ENCODE data around the gene CELF2.

Gene CELF2

GRCh38 chr10:11143242-11143641 is 125.6 kb downstream of the CELF2 start:
- H3K9ac ChIP-seq (ENCODE audit: low read length), result no peak overlapping the region
- no peaks in the 10 kb centered on the region for H3K9me3 ChIP-seq (ENCODE audit: low read length)
- H3K27ac ChIP-seq (ENCODE audit: low read depth, low read length), result no peak overlapping the region
- H3K36me3 ChIP-seq (ENCODE audit: insufficient read depth, low read length), result no peaks in the 10 kb centered on the region
- H3K27me3 ChIP-seq (ENCODE audit: control insufficient read depth in 1 of 2, insufficient read depth in 2 of 2, low read length in 2 of 2), result no peaks in the 10 kb centered on the region
- peaks cover 40% of the 10 kb centered on the region for H3K4me1 ChIP-seq (ENCODE audit: insufficient read depth, low read length)
- H3K4me3 ChIP-seq (ENCODE audit: low read depth in 1 of 2, low read length in 2 of 2), result no peak overlapping the region

- Histone ChIP-seq H3K9me3 (ENCODE audit: low read length) (no peaks in the 10 kb centered on the region), H3K4me3 (ENCODE audit: low read depth in 1 of 2, low read length in 2 of 2) (no peak overlapping the region), H3K27me3 (ENCODE audit: control insufficient read depth in 1 of 2, insufficient read depth in 2 of 2, low read length in 2 of 2) (no peaks in the 10 kb centered on the region), H3K36me3 (ENCODE audit: insufficient read depth, low read length) (no peaks in the 10 kb centered on the region), H3K4me1 (ENCODE audit: insufficient read depth, low read length) (peaks cover 40% of the 10 kb centered on the region), H3K27ac (ENCODE audit: low read depth, low read length) (no peak overlapping the region), H3K9ac (ENCODE audit: low read length) (no peak overlapping the region)
Measured at GRCh38 chr10:11144626-11145494, 127.2 kb downstream of the CELF2 start.

- Histone ChIP-seq H3K36me3 (ENCODE audit: insufficient read depth, low read length) (no peaks in the 10 kb centered on the region), H3K27ac (ENCODE audit: low read depth, low read length) (no peak overlapping the region), H3K9me3 (ENCODE audit: low read length) (no peaks in the 10 kb centered on the region), H3K4me3 (ENCODE audit: low read depth in 1 of 2, low read length in 2 of 2) (no peak overlapping the region), H3K9ac (ENCODE audit: low read length) (no peak overlapping the region), H3K27me3 (ENCODE audit: control insufficient read depth in 1 of 2, insufficient read depth in 2 of 2, low read length in 2 of 2) (no peaks in the 10 kb centered on the region), H3K4me1 (ENCODE audit: insufficient read depth, low read length) (peaks cover 44% of the 10 kb centered on the region)
Measured at GRCh38 chr10:11145495-11145855, 127.8 kb downstream of the CELF2 start.

- Histone ChIP-seq H3K27me3 (ENCODE audit: control insufficient read depth in 1 of 2, insufficient read depth in 2 of 2, low read length in 2 of 2) (no peaks in the 10 kb centered on the region), H3K9ac (ENCODE audit: low read length) (no peak overlapping the region), H3K4me3 (ENCODE audit: low read depth in 1 of 2, low read length in 2 of 2) (no peak overlapping the region), H3K4me1 (ENCODE audit: insufficient read depth, low read length) (peaks cover 51% of the 10 kb centered on the region), H3K9me3 (ENCODE audit: low read length) (no peaks in the 10 kb centered on the region), H3K27ac (ENCODE audit: low read depth, low read length) (no peak overlapping the region), H3K36me3 (ENCODE audit: insufficient read depth, low read length) (no peaks in the 10 kb centered on the region)
Measured at GRCh38 chr10:11146402-11147171, 128.9 kb downstream of the CELF2 start.

- H3K27ac ChIP-seq (ENCODE audit: low read depth, low read length), result no peak overlapping the region
- H3K9ac ChIP-seq (ENCODE audit: low read length), result no peak overlapping the region
- peaks cover 51% of the 10 kb centered on the region for H3K4me1 ChIP-seq (ENCODE audit: insufficient read depth, low read length)
Measured at GRCh38 chr10:11147722-11148121, 130.1 kb downstream of the CELF2 start.

GRCh38 chr10:11148142-11149028 is 130.7 kb downstream of the CELF2 start:
- Histone ChIP-seq H3K27ac (ENCODE audit: low read depth, low read length) (no peak overlapping the region), H3K4me1 (ENCODE audit: insufficient read depth, low read length) (peaks cover 51% of the 10 kb centered on the region), H3K36me3 (ENCODE audit: insufficient read depth, low read length) (no peaks in the 10 kb centered on the region), H3K27me3 (ENCODE audit: control insufficient read depth in 1 of 2, insufficient read depth in 2 of 2, low read length in 2 of 2) (no peaks in the 10 kb centered on the region), H3K4me3 (ENCODE audit: low read depth in 1 of 2, low read length in 2 of 2) (no peak overlapping the region), H3K9me3 (ENCODE audit: low read length) (no peaks in the 10 kb centered on the region), H3K9ac (ENCODE audit: low read length) (no peak overlapping the region)

More at GRCh38 chr10:11147722-11148121, 130.1 kb downstream of the CELF2 start:
- no peaks in the 10 kb centered on the region for H3K36me3 ChIP-seq (ENCODE audit: insufficient read depth, low read length)
- H3K9me3 ChIP-seq (ENCODE audit: low read length), result no peaks in the 10 kb centered on the region
- no peak overlapping the region for H3K4me3 ChIP-seq (ENCODE audit: low read depth in 1 of 2, low read length in 2 of 2)
- H3K27me3 ChIP-seq (ENCODE audit: control insufficient read depth in 1 of 2, insufficient read depth in 2 of 2, low read length in 2 of 2), result no peaks in the 10 kb centered on the region

GRCh38 chr10:11149807-11150141 is 132.1 kb downstream of the CELF2 start:
- no peaks in the 10 kb centered on the region for H3K36me3 ChIP-seq (ENCODE audit: insufficient read depth, low read length)
- H3K4me3 ChIP-seq (ENCODE audit: low read depth in 1 of 2, low read length in 2 of 2), result no peak overlapping the region
- no peak overlapping the region for H3K27ac ChIP-seq (ENCODE audit: low read depth, low read length)
- H3K4me1 ChIP-seq (ENCODE audit: insufficient read depth, low read length), result peaks cover 49% of the 10 kb centered on the region
- H3K27me3 ChIP-seq (ENCODE audit: control insufficient read depth in 1 of 2, insufficient read depth in 2 of 2, low read length in 2 of 2), result no peaks in the 10 kb centered on the region
- H3K9me3 ChIP-seq (ENCODE audit: low read length), result no peaks in the 10 kb centered on the region
- no peak overlapping the region for H3K9ac ChIP-seq (ENCODE audit: low read length)

- Histone ChIP-seq H3K4me3 (ENCODE audit: low read depth in 1 of 2, low read length in 2 of 2) (no peak overlapping the region), H3K27ac (ENCODE audit: low read depth, low read length) (no peak overlapping the region), H3K9me3 (ENCODE audit: low read length) (no peaks in the 10 kb centered on the region), H3K4me1 (ENCODE audit: insufficient read depth, low read length) (peaks cover 43% of the 10 kb centered on the region), H3K36me3 (ENCODE audit: insufficient read depth, low read length) (no peaks in the 10 kb centered on the region), H3K9ac (ENCODE audit: low read length) (no peak overlapping the region), H3K27me3 (ENCODE audit: control insufficient read depth in 1 of 2, insufficient read depth in 2 of 2, low read length in 2 of 2) (no peaks in the 10 kb centered on the region)
Measured at GRCh38 chr10:11150231-11150731, 132.6 kb downstream of the CELF2 start.

GRCh38 chr10:11150879-11151415 is 133.3 kb downstream of the CELF2 start:
- H3K4me1 ChIP-seq (ENCODE audit: insufficient read depth, low read length), result peaks cover 38% of the 10 kb centered on the region
- no peak overlapping the region for H3K27ac ChIP-seq (ENCODE audit: low read depth, low read length)
- no peaks in the 10 kb centered on the region for H3K27me3 ChIP-seq (ENCODE audit: control insufficient read depth in 1 of 2, insufficient read depth in 2 of 2, low read length in 2 of 2)
- no peaks in the 10 kb centered on the region for H3K36me3 ChIP-seq (ENCODE audit: insufficient read depth, low read length)
- H3K4me3 ChIP-seq (ENCODE audit: low read depth in 1 of 2, low read length in 2 of 2), result no peak overlapping the region
- no peak overlapping the region for H3K9ac ChIP-seq (ENCODE audit: low read length)
- H3K9me3 ChIP-seq (ENCODE audit: low read length), result no peaks in the 10 kb centered on the region

- H3K27ac ChIP-seq (ENCODE audit: low read depth, low read length), result no peak overlapping the region
- no peaks in the 10 kb centered on the region for H3K36me3 ChIP-seq (ENCODE audit: insufficient read depth, low read length)
- H3K9ac ChIP-seq (ENCODE audit: low read length), result no peak overlapping the region
- H3K27me3 ChIP-seq (ENCODE audit: control insufficient read depth in 1 of 2, insufficient read depth in 2 of 2, low read length in 2 of 2), result no peaks in the 10 kb centered on the region
- H3K9me3 ChIP-seq (ENCODE audit: low read length), result no peaks in the 10 kb centered on the region
- no peak overlapping the region for H3K4me3 ChIP-seq (ENCODE audit: low read depth in 1 of 2, low read length in 2 of 2)
- peaks cover 21% of the 10 kb centered on the region for H3K4me1 ChIP-seq (ENCODE audit: insufficient read depth, low read length)
Measured at GRCh38 chr10:11152801-11153200, 135.1 kb downstream of the CELF2 start.

GRCh38 chr10:11153245-11153644 is 135.6 kb downstream of the CELF2 start:
- H3K4me3 ChIP-seq (ENCODE audit: low read depth in 1 of 2, low read length in 2 of 2), result no peak overlapping the region
- no peak overlapping the region for H3K9ac ChIP-seq (ENCODE audit: low read length)
- H3K27me3 ChIP-seq (ENCODE audit: control insufficient read depth in 1 of 2, insufficient read depth in 2 of 2, low read length in 2 of 2), result no peaks in the 10 kb centered on the region
- H3K27ac ChIP-seq (ENCODE audit: low read depth, low read length), result no peak overlapping the region
- no peaks in the 10 kb centered on the region for H3K36me3 ChIP-seq (ENCODE audit: insufficient read depth, low read length)
- peaks cover 17% of the 10 kb centered on the region for H3K4me1 ChIP-seq (ENCODE audit: insufficient read depth, low read length)
- no peaks in the 10 kb centered on the region for H3K9me3 ChIP-seq (ENCODE audit: low read length)
